HG03342 (cell line): ENCODE measurements around the gene LRRC55.

Experiments
- ATAC-seq: cut with Tn5 transposase; IDR thresholded peaks from one replicate; pipeline ENCODE4 v1.9.1; 2021; ENCODE audit warnings: mild to moderate bottlenecking, moderate library complexity; ENCODE audit not compliant: unreplicated experiment

The LRRC55 gene

GRCh38 chr11:57199330-57199729 is 17.6 kb downstream of the LRRC55 start:
- no peak for ATAC-seq

GRCh38 chr11:57200917-57201316 is 19.2 kb downstream of the LRRC55 start:
- no peak for ATAC-seq

DNA sequence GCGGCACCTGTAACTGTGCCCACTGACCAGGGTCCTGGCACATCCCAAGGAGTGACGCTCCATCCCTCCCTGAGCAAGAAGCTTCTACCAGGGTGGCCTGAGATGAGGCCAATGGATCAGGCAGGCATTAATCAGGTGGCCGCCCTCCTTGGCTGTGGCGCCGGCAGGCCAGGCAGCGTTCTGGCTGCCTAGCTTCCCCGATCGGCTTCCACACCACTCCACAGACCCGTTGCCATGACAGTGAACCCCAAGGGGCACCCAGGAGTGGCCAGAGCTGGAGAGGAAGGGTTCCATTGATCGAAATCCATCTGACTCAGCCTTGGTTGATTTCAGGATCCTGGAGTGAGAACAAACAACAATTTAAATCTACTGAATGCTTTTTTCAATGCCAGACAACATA is 20.5 kb downstream of the LRRC55 start:
- ATAC-seq, result no peak

DNA sequence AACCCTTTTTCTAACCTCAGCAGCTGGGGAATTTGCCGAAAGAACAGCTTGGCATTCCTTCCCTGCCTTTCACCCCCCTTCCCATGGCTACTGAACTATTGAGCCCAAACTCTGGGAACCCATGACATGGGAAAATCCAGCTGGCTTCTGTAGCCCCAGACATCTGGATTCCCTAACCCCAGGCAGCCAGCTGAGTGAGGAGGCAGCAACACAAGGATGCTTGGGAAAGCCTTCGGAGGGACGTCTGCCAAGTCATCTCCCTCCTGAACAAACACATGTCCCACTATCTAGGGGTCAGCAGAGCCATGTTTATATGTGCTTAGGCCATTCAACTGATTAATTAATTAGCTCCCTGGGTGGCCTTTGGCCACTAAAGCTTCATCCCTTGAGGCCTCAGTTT is 21.6 kb downstream of the LRRC55 start:
- ATAC-seq, result no peak

- ATAC-seq, result no peak
Observed at GRCh38 chr11:57203882-57204480, 22.2 kb downstream of the LRRC55 start.

- ATAC-seq, result no peak
Observed at GRCh38 chr11:57205041-57205641, 23.4 kb downstream of the LRRC55 start.

- ATAC-seq, result no peak
Observed at GRCh38 chr11:57207168-57207567, 25.4 kb downstream of the LRRC55 start.

DNA sequence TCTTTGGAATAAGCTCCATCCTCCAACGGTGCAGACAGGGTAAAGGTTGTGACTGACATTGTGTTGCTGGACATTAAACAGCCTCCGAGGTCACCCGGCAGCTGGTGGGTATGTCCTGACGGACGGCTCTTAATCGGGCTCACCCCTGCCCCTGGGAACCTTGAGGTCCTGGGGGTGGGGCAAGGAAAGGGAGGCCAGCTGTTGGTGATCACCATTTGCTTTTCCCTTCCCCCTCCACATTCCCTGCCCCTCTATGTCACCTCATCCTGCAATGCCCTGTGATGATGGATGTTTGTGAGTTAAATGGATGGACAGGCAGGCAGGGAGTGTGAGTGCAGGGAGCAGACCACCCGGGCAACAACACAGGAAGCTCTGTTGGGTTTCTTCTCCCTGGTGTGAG is 29.0 kb downstream of the LRRC55 start:
- no peak for ATAC-seq

- no peak for ATAC-seq
Observed at GRCh38 chr11:57213342-57214097, 31.8 kb downstream of the LRRC55 start.

DNA sequence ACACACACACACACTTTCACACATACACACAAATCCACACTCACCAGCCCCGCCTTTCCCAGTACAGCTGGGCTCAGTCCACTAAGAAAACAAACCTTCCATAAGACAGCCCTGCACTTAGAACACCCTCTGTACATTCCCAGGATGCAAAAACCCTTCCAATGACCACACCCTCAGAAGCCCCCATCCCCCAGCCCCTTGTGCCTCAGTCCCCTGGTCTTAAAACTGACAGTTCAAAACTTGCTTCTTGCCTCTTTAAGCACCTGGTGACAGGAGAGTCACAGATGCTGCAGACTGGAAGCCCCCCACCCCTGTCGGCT is 32.3 kb downstream of the LRRC55 start:
- ATAC-seq, result no peak

DNA sequence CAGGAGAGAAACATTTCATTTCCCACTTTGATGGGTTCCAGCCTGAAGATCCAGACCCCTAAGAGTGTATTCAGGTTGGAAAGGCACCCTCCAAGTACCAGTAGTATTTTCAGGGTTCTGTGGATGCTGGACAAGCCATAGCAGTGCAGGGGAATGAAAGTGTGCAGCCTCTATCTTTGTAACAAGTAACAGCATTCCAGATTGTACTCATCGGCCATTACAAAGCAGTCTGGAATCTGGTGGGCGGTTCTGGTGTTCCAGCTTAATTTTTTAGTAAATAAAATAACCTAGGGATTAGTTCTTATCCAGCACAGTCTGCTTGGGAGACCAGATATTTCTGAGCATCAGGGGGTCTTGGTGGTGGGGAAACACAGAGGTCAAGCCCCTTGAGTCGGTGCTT is 32.7 kb downstream of the LRRC55 start:
- ATAC-seq, result no peak

GRCh38 chr11:57216463-57216862 is 34.7 kb downstream of the LRRC55 start:
- ATAC-seq, result no peak

- ATAC-seq, result no peak
Observed at GRCh38 chr11:57217053-57217452, 35.3 kb downstream of the LRRC55 start.

GRCh38 chr11:57219021-57219627 is 37.4 kb downstream of the LRRC55 start:
- no peak for ATAC-seq

GRCh38 chr11:57222239-57222638 is 40.5 kb downstream of the LRRC55 start:
- ATAC-seq, result no peak

- no peak for ATAC-seq
Observed at GRCh38 chr11:57223601-57224000, 41.8 kb downstream of the LRRC55 start.

DNA sequence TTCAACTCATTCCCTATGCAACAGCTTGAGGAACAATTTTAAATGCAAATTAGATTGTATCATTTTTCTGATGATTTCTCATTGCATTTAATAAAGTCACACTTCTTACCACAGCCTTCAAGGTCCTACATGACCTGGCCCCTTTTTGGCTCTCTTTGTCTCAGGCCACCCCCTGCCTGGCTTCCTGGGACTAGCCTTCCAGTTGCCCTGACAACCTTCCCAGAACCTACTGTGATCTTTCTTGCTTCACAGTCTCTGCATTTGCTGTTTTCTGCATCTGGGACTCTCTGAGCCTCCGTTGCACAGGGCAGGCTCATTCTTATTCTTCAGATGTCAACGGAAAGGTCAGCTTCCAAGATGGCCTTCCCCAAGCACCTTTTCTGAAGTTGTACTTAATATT is 42.4 kb downstream of the LRRC55 start:
- ATAC-seq, result no peak

GRCh38 chr11:57224537-57224936 is 42.8 kb downstream of the LRRC55 start:
- ATAC-seq, result no peak

DNA sequence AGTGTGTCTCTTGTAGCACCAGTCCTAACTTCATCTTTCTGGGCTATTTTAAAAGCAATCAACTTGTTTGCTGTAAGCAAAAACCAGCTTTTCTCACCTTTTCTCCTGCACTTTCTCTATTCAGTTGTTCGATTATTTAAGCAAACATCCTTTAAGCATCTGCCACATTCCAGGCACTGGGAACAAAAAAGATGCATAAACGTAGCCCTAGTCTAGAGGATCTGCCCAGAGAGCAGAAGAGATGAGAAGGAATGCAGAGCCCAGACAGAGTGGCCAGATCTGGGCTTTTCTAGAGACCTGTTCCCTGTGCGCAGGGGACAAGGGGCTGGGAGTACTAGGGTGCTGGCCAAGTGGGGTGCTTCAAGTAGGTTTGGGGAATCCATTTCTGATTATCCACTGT is 46.8 kb downstream of the LRRC55 start:
- no peak for ATAC-seq

GRCh38 chr11:57230316-57230715 is 48.6 kb downstream of the LRRC55 start:
- no peak for ATAC-seq

DNA sequence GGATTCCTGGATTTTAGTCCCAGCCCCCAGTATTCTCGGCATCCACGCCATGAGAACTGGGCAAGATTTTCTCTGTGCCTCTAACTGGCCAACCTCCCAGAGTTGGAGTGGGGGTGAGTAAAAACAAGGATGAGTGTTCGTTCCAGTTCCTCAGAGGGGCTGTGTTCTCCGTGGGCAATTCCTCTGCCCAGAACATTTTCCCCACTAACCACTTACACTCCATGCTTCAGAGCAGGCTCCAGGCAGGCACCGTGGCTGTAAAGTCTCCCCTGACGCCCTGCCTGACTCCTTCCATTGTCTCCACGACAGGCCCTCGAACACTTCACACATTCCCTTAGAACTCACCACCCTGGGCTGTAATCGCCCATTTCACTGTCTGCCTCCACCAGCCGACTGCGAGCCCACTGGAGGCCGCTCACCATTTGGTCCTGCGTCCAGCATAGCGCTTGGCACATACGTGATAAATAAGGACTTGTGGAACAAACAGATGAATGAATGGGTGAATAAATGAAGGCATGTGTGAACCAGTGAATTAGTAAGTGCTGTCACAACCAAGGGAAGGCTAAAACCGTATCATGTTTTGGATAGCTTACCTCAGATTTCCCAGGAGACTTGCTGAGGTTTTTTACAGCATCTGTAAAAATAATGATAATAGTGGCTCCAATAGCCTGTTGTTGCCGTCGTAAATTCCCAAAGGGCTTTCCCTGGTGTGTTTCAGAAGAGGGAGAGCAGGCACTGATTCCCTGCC is 49.2 kb downstream of the LRRC55 start:
- ATAC-seq, result no peak
